Right lobe of liver (tissue), 6 donors: ENCODE measurements around the gene OSBPL2. TPM values are rescaled to one million over a fixed set of nuclear protein-coding genes. Genes with fewer than 3 reads are reported as not detected.

ENCODE experiments used
- ATAC-seq, 4 donors: fragments of 200-7000 bp; cut with Tn5 transposase; one replicate each; pipeline ENCODE4 v1.9.1; 2020; ENCODE audit warnings: mild to moderate bottlenecking in 4 of 4, moderate library complexity in 4 of 4
- DNase-seq, 3 donors: peaks; one replicate each; pipeline ENCODE4 v3.0.0-alpha.2; 2020
- H3K27ac ChIP-seq, 3 donors: fragments of 200-600 bp; one replicate each; pipeline ENCODE4 v1.8.0; 2022
- H3K27me3 ChIP-seq, 2 donors: fragments of 200-600 bp; one replicate each; pipeline ENCODE4 v1.8.0; 2022
- H3K36me3 ChIP-seq, 4 donors: fragments of 200-600 bp; sonication (generic) in 1 of 4; one replicate each; pipeline versions ENCODE4 v1.5.1 to v1.8.0; 2017 to 2022; ENCODE audit warnings: control low read depth in 1 of 4
- H3K4me1 ChIP-seq, 4 donors: fragments of 200-600 bp; sonication (generic) in 1 of 4; one replicate each; pipeline versions ENCODE4 v1.5.1 to v1.8.0; 2017 to 2022; ENCODE audit warnings: control low read depth in 1 of 4
- H3K4me3 ChIP-seq, 3 donors: fragments of 200-600 bp; one replicate each; pipeline ENCODE4 v1.8.0; 2022
- H3K9me3 ChIP-seq, 4 donors: fragments of 200-600 bp; sonication (generic) in 1 of 4; one replicate each; pipeline versions ENCODE4 v1.5.1 to v1.8.0; 2017 to 2022; ENCODE audit warnings: control low read depth in 1 of 4
- CTCF ChIP-seq, 4 donors: fragments of 200-600 bp in 3 of 4; fragments of 450-650 bp in 1 of 4; IDR thresholded peaks; one replicate each; pipeline versions ENCODE4 v1.5.1 to v1.8.0; 2016 to 2022; ENCODE audit warnings: antibody characterized with exemption in 4 of 4, mild to moderate bottlenecking in 2 of 4
- POLR2A ChIP-seq: fragments of 450-650 bp; IDR thresholded peaks from one replicate; pipeline ENCODE4 v1.6.1; 2017; ENCODE audit warnings: antibody characterized with exemption, mild to moderate bottlenecking
- WGBS: methylation state at CpG from one replicate; pipeline ENCODE4 v1.1.6; 2018; ENCODE audit warnings: low coverage, low lambda C conversion rate; ENCODE audit not compliant: insufficient coverage; ENCODE audit errors: missing lambda C conversion rate; 5-methylcytosine and 5-hydroxymethylcytosine counted together
- intact Hi-C, 2 donors: fragments of 100-400 bp; cut with DNase I; formaldehyde crosslinking; loops; one replicate each; pipeline versions ENCODE4 v1.11.2 to v1.14.1; 2022
- total RNA-seq, 6 experiments: library from RNA; depleted of rRNA in 2 of 6; stranded (reverse); fragments of >200 nt in 2 of 6; fragmentation: NEBNext Ultra II Directional in 3 of 6; extraction: Animal tissue kit (Norgen Biotek cat#: 25700) in 3 of 6; gene quantifications; one replicate each; pipeline versions ENCODE4 v1.1.0 to v1.2.4, GENCODE V29; 2016 to 2023
- donor health status: DM: no; HTN: yes; CAD: no.
- donor health status: DM: no; HTN: no; CAD: no.
- donor health status: DM: no; HTN: no; CAD: no.
- donor health status: DM: no; HTN: yes; CAD: no.
- donor health status: DM: no; HTN: yes; CAD: no.

OSBPL2 gene
- total RNA-seq, 6 experiments from 2014 or later = 15.6 to 27.8 (median 21.2) TPM

GRCh38 chr20:62326959-62327725 is 88.8 kb downstream of the OSBPL2 start:
- intact Hi-C loops = no loop called here

DNA sequence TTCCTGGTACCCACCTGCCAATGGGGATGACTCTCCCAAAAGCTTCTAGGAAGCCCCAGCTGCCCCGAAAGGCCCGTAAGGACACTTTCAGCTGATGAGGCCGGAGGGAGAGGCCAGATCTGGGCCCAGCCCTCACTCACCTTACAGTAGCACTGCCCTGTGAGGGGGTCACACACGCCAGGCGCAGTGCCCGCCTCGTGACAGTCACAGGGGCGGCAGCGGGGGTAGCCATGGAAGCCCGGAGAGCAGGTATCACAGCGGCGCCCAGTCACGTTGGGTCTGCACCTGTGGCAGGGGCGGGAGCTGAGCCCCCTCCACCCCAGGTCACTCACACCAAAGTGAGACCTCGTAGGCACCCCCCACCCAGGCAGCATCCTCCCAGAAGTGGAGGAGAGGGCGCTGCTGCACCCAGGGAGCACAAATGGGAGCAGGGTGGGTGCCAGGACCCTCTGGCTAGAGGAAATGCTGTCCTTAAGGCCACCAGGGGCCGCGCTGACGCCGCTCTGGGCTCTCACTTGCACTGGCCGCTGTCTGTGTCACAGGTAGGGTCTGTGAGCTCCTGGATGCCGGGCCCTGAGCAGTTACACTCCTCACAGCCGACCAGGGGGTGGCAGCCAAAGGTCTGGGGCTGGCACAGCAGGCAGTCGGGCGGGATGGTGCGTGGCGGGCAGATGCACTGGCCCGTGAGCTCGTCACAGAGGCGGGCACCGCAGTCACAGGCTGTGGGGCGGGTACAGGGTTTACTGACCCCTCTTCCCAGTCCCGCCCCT is 89.6 kb downstream of the OSBPL2 start:
- Histone ChIP-seq H3K4me1 (peaks cover 0 to 3% (median 0%) of the 10 kb centered on the region in 4 donors), H3K27ac (no peak overlapping the region), H3K4me3 (no peak overlapping the region), H3K36me3 (peaks cover 0 to 15% (median 4%) of the 10 kb centered on the region in 4 donors), H3K9me3 (no peaks in the 10 kb centered on the region), H3K27me3 (no peaks in the 10 kb centered on the region)
- TF ChIP-seq CTCF (IDR thresholded peaks at IDR 0.05) = no peak
- no peak for TF ChIP-seq POLR2A
- peak in 1 of 3 donors; percentile 14 for DNase-seq
- intact Hi-C loops = no loop called here
- 93% methylated on average over 9 of the region's 33 CpGs for WGBS
- ATAC-seq = no peak

More at GRCh38 chr20:62326959-62327725, 88.8 kb downstream of the OSBPL2 start:
- no peak overlapping the region for H3K27ac ChIP-seq
- no peaks in the 10 kb centered on the region for H3K9me3 ChIP-seq
- no peak overlapping the region for H3K4me3 ChIP-seq
- TF ChIP-seq POLR2A = no peak
- TF ChIP-seq CTCF (IDR thresholded peaks at IDR 0.05) = no peak
- WGBS = 95% methylated on average over 8 of the region's 30 CpGs
- DNase-seq (no peak), ATAC-seq (no peak)
- H3K27me3 ChIP-seq = no peaks in the 10 kb centered on the region
- H3K36me3 ChIP-seq = peaks cover 0 to 13% (median 4%) of the 10 kb centered on the region in 4 donors
- peaks cover 0 to 3% (median 0%) of the 10 kb centered on the region in 4 donors for H3K4me1 ChIP-seq

- TF ChIP-seq POLR2A = no peak
- no peak for TF ChIP-seq CTCF (IDR thresholded peaks at IDR 0.05)
- Histone ChIP-seq H3K27me3 (no peaks in the 10 kb centered on the region), H3K27ac (no peak overlapping the region), H3K9me3 (no peaks in the 10 kb centered on the region), H3K36me3 (peaks cover 0 to 14% (median 4%) of the 10 kb centered on the region in 4 donors), H3K4me1 (peaks cover 0 to 3% (median 0%) of the 10 kb centered on the region in 4 donors), H3K4me3 (no peak overlapping the region)
- intact Hi-C loops = no loop called here
- no peak for ATAC-seq
- no CpG with 5 or more reads among the region's 26 CpGs for WGBS
- peak in 1 of 3 donors; percentile 15 for DNase-seq
These were observed 90.5 kb downstream of the OSBPL2 start for GRCh38 chr20:62328684-62329388.
